Testis (tissue), 3 donors: ENCODE data around the gene PCIF1. TPM values are rescaled to one million over a fixed set of nuclear protein-coding genes. Genes with fewer than 3 reads are reported as not detected.

Experiments used
- DNase-seq: peaks from one replicate; pipeline ENCODE4 v3.0.0-alpha.2; 2019
- H3K27ac ChIP-seq, 2 donors: fragments of 200-600 bp; sonication (generic); one replicate each; pipeline ENCODE4 v1.5.1; 2019
- H3K27me3 ChIP-seq: fragments of 200-600 bp; sonication (generic); one replicate; pipeline ENCODE4 v1.5.1; 2019
- H3K36me3 ChIP-seq: fragments of 200-600 bp; sonication (generic); one replicate; pipeline ENCODE4 v1.5.1; 2017; ENCODE audit warnings: low read depth; ENCODE audit errors: missing control alignments
- H3K4me1 ChIP-seq: fragments of 200-600 bp; sonication (generic); one replicate; pipeline ENCODE4 v1.5.1; 2019
- H3K4me3 ChIP-seq, 2 donors: fragments of 200-600 bp; sonication (generic); one replicate each; pipeline ENCODE4 v1.5.1; 2017 to 2019
- H3K9me3 ChIP-seq: fragments of 200-600 bp; sonication (generic); one replicate; pipeline ENCODE4 v1.5.1; 2017
- CTCF ChIP-seq, 3 experiments: fragments of 450-650 bp in 2 of 3; fragments of 200-600 bp in 1 of 3; sonication (generic) in 1 of 3; IDR thresholded peaks; one replicate each; pipeline ENCODE4 v1.5.1; 2016 to 2019; ENCODE audit warnings: antibody characterized with exemption in 3 of 3, mild to moderate bottlenecking in 2 of 3, moderate library complexity in 1 of 3
- POLR2A ChIP-seq: fragments of 450-650 bp; IDR thresholded peaks from one replicate; pipeline ENCODE4 v1.6.1; 2017; ENCODE audit warnings: antibody characterized with exemption, mild to moderate bottlenecking, moderate library complexity
- WGBS, 2 donors: methylation state at CpG; one replicate each; pipeline ENCODE4 v1.1.5; 2018; 5-methylcytosine and 5-hydroxymethylcytosine counted together
- intact Hi-C: fragments of 100-400 bp; cut with DNase I; formaldehyde crosslinking; loops from one replicate; pipeline ENCODE4 v1.15.1; 2023; ENCODE audit warnings: low total_unique reads
- polyA plus RNA-seq: library from polyadenylated mRNA; stranded (reverse); fragments of 350-450 nt; fragmentation: Illumina TruSeq; extraction: RNeasy Lipid Tissue Mini Kit (QIAGEN cat#74804); gene quantifications from one replicate; pipeline ENCODE4 v1.2.3, GENCODE V29; 2014; ENCODE audit warnings: low read depth, low replicate concordance; ENCODE audit not compliant: insufficient read depth
- total RNA-seq, 2 donors: library from RNA; depleted of rRNA; stranded (reverse); fragments of >200 nt; gene quantifications; one replicate each; pipeline ENCODE4 v1.2.3, GENCODE V29; 2016

Gene PCIF1
- total and polyA plus RNA-seq, 3 donors from 2014 or later = 39.3 to 48.7 (median 39.4) TPM

- Histone ChIP-seq H3K4me3 (no peak overlapping the region), H3K27me3 (no peaks in the 10 kb centered on the region), H3K27ac (no peak overlapping the region), H3K36me3 (no peaks in the 10 kb centered on the region), H3K4me1 (peaks cover 8% of the 10 kb centered on the region), H3K9me3 (no peaks in the 10 kb centered on the region)
- no peak for DNase-seq
- TF ChIP-seq CTCF (IDR thresholded peaks at IDR 0.05) (no peak), POLR2A (no peak)
- intact Hi-C loops = no loop called here
- WGBS, 2 donors = 72 to 78% methylated on average over 7 of the region's 7 CpGs
Observed at GRCh38 chr20:45974896-45975565, 40.5 kb downstream of the PCIF1 start.

- Histone ChIP-seq H3K27me3 (no peaks in the 10 kb centered on the region), H3K36me3 (no peaks in the 10 kb centered on the region), H3K27ac (no peak overlapping the region), H3K9me3 (no peaks in the 10 kb centered on the region), H3K4me3 (no peak overlapping the region), H3K4me1 (peaks cover 2% of the 10 kb centered on the region)
- TF ChIP-seq POLR2A (no peak), CTCF (IDR thresholded peaks at IDR 0.05) (no peak)
- WGBS, 2 donors = 87 to 88% methylated on average over 11 of the region's 11 CpGs
- intact Hi-C loops = no loop called here
- no peak for DNase-seq
Observed at GRCh38 chr20:45975686-45976085, 41.2 kb downstream of the PCIF1 start.

- H3K27me3 ChIP-seq = no peaks in the 10 kb centered on the region
- TF ChIP-seq CTCF (IDR thresholded peaks at IDR 0.05) = no peak
- no peak for TF ChIP-seq POLR2A
- intact Hi-C loops = no loop called here
- DNase-seq = no peak
- WGBS, 2 donors = 69 to 81% methylated on average over 6 of the region's 6 CpGs
- H3K9me3 ChIP-seq = no peaks in the 10 kb centered on the region
- H3K27ac ChIP-seq = no peak overlapping the region
- H3K36me3 ChIP-seq = no peaks in the 10 kb centered on the region
- H3K4me1 ChIP-seq = no peaks in the 10 kb centered on the region
- no peak overlapping the region for H3K4me3 ChIP-seq
Observed at GRCh38 chr20:45976086-45976485, 41.6 kb downstream of the PCIF1 start.

- Histone ChIP-seq H3K4me1 (no peaks in the 10 kb centered on the region), H3K9me3 (no peaks in the 10 kb centered on the region), H3K27me3 (no peaks in the 10 kb centered on the region), H3K4me3 (no peak overlapping the region), H3K36me3 (no peaks in the 10 kb centered on the region), H3K27ac (no peak overlapping the region)
- no peak for TF ChIP-seq CTCF (IDR thresholded peaks at IDR 0.05)
- TF ChIP-seq POLR2A = no peak
- 91 to 96% methylated on average over 6 of the region's 6 CpGs for WGBS, 2 donors
- DNase-seq = no peak
- intact Hi-C loops = no loop called here
Observed at GRCh38 chr20:45981261-45981660, 46.8 kb downstream of the PCIF1 start.

DNA sequence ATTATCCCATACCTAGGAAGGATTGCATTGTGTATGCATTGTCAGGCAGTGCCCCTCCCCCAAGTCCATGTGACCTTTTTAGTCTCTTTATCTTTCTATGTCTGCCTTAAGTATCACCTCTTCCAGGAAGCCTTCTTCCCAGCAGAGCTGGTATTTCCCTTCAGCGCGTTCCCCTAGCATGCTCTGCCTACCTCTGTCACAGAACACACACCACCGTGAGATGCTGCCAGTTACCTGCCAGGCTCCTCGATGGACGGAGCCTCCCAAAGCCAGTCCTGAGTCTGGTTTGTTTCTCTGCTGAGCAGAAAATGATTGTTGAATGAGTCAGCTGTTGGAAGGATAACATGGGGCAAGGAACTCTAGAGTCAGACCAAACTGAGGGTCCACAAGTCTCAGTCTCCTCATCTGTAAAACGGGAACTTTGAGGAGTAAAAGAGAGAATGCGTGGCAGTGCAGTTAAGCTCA, 48.8 kb downstream of the PCIF1 start:
- no peak overlapping the region for H3K4me3 ChIP-seq
- no peak for DNase-seq
- H3K27ac ChIP-seq = no peak overlapping the region
- no peaks in the 10 kb centered on the region for H3K27me3 ChIP-seq
- whole genome bisulfite sequencing, 2 donors = 72 to 80% methylated on average over 7 of the region's 7 CpGs
- H3K9me3 ChIP-seq = no peaks in the 10 kb centered on the region
- intact Hi-C loops = no loop called here
- H3K4me1 ChIP-seq = no peaks in the 10 kb centered on the region
- TF ChIP-seq CTCF (IDR thresholded peaks at IDR 0.05) (no peak), POLR2A (no peak)
- H3K36me3 ChIP-seq = no peaks in the 10 kb centered on the region
